Activated CD4-positive, CD25-positive, alpha-beta regulatory T cell treated with anti-CD3 and anti-CD28 coated beads, Interleukin-2, amount 50 U/mL, for 24 hours (primary cell): ENCODE measurements around the gene SUGCT.

ENCODE experiments used
- ATAC-seq, 2 donors: fragments of 150-1000 bp; cut with Tn5 transposase; one replicate each; pipeline ENCODE4 v1.10.0; 2021; ENCODE audit warnings: mild to moderate bottlenecking in 1 of 2, moderate library complexity in 1 of 2

The SUGCT gene

GRCh38 chr7:40477094-40477493 is 342.3 kb downstream of the SUGCT start:
- no peak for ATAC-seq

DNA sequence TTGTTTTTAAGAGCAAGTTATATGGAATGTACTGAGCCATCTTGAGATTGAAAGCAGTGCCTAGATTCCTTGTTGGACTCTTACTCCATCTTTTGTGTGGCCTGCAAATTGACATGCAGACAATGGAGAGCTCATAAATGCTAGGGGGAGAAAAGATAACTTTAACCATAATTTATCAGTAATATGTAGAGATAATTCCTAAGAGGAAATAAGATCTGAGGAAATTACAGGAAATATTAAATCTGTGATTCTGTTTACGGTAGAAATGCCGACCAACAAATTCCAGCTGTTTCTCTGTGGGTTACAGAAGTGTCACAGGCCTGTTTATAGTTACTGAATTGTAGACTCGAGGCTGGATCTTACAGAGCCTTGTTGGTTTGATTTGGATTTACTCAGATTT is 348.0 kb downstream of the SUGCT start:
- ATAC-seq = no peak

- no peak for ATAC-seq
Observed at GRCh38 chr7:40483630-40484029, 348.8 kb downstream of the SUGCT start.

DNA sequence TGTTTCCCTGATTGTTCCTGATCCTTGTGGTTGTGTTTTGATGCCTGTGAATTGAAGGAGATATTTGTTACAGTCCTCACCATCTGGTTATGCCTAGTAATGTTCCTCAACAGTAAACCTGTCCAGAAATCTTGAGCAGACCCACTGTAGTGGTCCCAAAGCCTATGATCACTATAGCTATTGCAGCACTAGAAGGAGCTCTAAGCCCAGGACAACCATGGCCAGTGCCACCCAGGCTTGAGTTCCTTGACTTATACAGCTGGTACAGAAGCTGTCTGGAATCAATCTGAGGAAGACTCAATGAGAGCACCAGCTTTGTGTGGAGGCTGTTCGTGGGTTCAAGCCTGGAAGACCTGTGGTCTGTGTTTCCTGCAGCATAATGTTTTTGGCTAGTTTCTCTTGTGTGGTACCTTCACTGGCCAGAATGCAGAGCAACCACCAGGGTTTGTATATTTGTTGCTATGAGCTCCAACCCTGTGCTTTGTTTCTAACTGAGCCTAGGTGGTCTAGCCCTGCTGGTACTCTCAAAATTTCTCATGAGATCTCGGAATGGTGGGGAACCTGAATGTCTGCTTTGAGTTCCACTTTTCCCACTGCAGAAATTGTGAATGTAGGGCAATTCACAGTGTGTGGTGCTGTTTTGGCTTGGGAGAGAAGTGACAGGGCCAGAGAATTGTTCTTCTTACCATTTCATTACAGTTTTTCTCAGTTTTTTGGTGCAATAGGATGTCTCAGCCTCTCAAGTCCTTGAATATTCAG is 355.2 kb downstream of the SUGCT start:
- no peak for ATAC-seq

- no peak for ATAC-seq
Observed at GRCh38 chr7:40490603-40490924, 355.8 kb downstream of the SUGCT start.

DNA sequence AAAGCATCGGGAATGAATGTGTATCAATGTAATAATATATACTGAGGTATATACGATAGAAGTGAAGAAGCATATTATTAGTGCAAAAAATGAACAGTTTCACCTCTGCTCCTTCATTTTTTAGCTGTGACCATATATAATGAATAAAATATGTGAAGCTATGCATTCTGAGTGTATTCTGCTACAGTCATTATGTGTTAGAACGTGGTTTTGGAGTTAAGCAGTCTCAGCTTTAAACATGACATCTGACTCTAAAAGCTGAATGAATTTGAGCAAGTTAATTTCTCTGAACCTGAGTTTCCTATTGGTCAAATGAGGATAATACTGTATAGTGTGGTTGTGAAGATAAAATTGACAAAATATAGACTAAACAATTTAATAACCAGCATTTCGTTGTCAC is 358.1 kb downstream of the SUGCT start:
- ATAC-seq = no peak

DNA sequence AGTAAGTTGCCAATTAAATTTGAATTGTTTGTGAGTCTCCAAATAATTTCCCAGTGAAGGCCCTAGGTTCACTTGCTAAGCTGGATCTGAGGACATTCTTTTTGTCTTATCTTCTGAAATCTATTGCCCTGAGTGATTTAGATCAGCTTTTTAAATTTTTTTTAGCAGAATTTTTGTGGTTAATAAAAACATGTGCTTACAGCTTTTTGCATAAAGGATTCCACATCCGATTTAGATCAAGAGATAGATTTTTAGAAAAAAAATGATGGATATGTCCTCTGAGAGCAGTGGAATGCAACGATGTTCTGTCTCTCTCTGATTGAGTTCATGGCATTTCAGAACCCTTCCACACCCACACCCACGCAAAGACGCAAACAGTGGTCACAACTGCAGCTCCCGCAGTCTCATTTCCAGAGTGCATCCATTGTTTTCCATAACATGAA is 358.8 kb downstream of the SUGCT start:
- ATAC-seq = no peak

- ATAC-seq = no peak
Observed at GRCh38 chr7:40498924-40499510, 364.2 kb downstream of the SUGCT start.

DNA sequence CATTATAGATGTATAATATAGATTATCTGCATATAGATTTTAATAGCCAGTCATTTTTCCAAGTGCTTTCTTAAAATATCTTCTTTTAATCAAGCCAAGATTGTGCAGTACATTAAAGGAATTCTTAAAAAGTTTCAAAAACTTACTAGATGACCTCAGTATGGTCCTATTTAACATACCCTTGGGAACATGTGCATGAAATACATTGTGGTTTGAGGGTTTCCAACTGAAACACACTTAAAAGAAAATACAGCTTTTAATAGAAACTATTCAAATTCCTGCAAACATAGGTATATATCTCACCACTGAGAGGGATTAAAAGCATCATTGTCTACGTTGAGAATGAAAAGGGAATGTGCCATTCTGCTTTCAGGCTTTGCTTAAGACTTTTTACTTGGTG is 364.9 kb downstream of the SUGCT start:
- no peak for ATAC-seq

- no peak for ATAC-seq
Observed at GRCh38 chr7:40500219-40500618, 365.4 kb downstream of the SUGCT start.

- no peak for ATAC-seq
Observed at GRCh38 chr7:40502359-40502758, 367.6 kb downstream of the SUGCT start.

- no peak for ATAC-seq
Observed at GRCh38 chr7:40506158-40506557, 371.4 kb downstream of the SUGCT start.

GRCh38 chr7:40507166-40507565 is 372.4 kb downstream of the SUGCT start:
- ATAC-seq = no peak

GRCh38 chr7:40509287-40509996 is 374.6 kb downstream of the SUGCT start:
- ATAC-seq = no peak

DNA sequence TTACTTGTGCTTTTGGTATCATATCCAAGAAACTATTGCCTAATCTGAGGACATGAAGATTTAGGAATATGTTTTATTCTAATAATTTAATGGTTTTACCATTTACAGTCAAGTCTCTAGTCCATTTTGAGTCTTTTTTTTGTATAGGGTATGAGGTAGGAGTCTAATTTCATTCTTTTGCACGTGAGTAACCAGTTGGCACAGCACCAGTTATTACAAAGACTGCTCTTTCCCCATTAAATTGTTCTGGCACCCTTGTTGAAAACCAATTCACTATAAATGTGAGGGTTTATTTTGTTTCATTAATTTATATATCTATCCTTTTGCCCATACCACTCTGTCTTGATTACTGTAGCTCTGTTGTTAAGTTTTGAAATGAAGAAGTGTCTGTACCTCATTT is 381.6 kb downstream of the SUGCT start:
- ATAC-seq = no peak

- ATAC-seq = no peak
Observed at GRCh38 chr7:40519009-40519408, 384.2 kb downstream of the SUGCT start.

- no peak for ATAC-seq
Observed at GRCh38 chr7:40520986-40521738, 386.4 kb downstream of the SUGCT start.

GRCh38 chr7:40525764-40526163 is 391.0 kb downstream of the SUGCT start:
- ATAC-seq = no peak

DNA sequence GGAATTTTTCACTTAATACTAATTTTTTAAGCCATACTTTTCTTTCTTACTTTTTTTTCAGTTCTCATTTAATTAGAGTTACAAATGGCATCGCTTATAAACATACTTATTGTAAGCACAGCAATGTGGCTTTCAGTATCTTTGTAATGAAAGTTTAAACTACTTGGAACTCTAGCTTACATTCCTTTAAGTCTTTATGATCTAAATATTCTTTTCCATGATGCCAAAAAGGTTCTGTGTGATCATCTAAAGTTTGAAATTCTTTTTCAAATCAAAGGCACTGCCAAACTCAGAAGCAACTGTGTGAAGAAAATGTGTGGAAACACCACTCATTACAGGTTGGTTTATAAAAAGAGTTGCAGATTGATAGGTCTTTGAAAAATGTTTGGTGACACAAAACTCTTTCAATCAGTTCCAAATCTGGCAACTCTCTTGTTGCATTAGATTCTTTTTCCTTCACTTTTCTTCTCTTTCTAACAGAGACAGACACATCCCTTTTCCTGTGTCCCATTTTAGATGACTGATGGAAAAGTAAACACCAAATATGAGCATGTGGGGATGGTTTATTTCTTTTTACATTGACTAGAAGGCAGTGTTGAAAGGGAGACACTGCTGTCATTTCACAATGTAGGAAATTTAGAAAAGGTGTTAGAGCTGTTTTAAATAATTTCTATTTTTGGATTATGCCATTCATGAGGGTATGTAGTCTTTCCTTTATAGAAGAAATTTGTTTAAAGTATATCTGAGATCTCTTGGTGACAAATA is 392.3 kb downstream of the SUGCT start:
- ATAC-seq = no peak

GRCh38 chr7:40527723-40528122 is 392.9 kb downstream of the SUGCT start:
- ATAC-seq = no peak

GRCh38 chr7:40530292-40530691 is 395.5 kb downstream of the SUGCT start:
- no peak for ATAC-seq

GRCh38 chr7:40531956-40532355 is 397.2 kb downstream of the SUGCT start:
- no peak for ATAC-seq

DNA sequence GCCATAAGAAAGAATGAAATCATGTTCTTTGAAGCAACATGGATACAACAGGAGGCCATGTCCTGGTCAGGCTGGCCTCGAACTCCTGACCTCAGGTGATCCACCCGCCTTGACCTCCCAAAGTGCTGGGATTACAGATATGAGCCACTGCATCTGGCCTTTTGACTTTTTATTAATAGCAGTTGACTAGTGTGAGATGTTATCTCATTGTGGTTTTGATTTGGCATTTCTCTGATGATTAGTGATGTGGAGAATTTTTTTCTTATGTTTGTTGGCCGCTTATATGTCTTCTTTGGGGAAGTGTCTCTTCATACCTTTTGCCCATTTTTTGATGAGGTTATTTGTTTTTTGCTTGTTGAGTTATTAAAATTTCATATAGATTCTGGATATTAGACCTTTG is 400.9 kb downstream of the SUGCT start:
- ATAC-seq = no peak
